Tibial artery (tissue), 4 donors: ENCODE data around the gene ATF5.
"Not testable (repeated sequence)": the region's sequence is repeated elsewhere in the genome, so short reads cannot be mapped to it uniquely, and the experiment has no call there.

ENCODE experiments used
- DNase-seq, 2 donors: peaks; one replicate each; pipeline ENCODE4 v3.0.0-alpha.2; 2019
- H3K27ac ChIP-seq, 2 donors: fragments of 200-600 bp; sonication (generic) in 1 of 2; 1 replicate in 1 of 2; 2 replicates in 1 of 2; pipeline ENCODE4 v1.5.1; 2018 to 2019; ENCODE audit warnings: mild to moderate bottlenecking in 1 of 2
- H3K27me3 ChIP-seq, 2 donors: fragments of 200-600 bp; sonication (generic) in 1 of 2; one replicate each; pipeline versions ENCODE4 v1.5.1 to v1.6.0; 2016 to 2019
- H3K36me3 ChIP-seq, 3 donors: fragments of 200-600 bp; sonication (generic) in 2 of 3; one replicate each; pipeline ENCODE4 v1.5.1; 2016 to 2019; ENCODE audit warnings: mild to moderate bottlenecking in 2 of 3
- H3K4me1 ChIP-seq, 4 donors: fragments of 200-600 bp; sonication (generic) in 2 of 4; 1 replicate in 3 of 4; 2 replicates in 1 of 4; pipeline ENCODE4 v1.5.1; 2016 to 2019
- H3K4me3 ChIP-seq, 2 donors: fragments of 200-600 bp; sonication (generic) in 1 of 2; 1 replicate in 1 of 2; 2 replicates in 1 of 2; pipeline ENCODE4 v1.5.1; 2018 to 2019; ENCODE audit warnings: mild to moderate bottlenecking in 2 of 2
- H3K9me3 ChIP-seq, 3 donors: fragments of 200-600 bp; sonication (generic) in 1 of 3; one replicate each; pipeline ENCODE4 v1.5.1; 2016 to 2019
- intact Hi-C: fragments of 100-400 bp; cut with DNase I; formaldehyde crosslinking; loops from one replicate; pipeline ENCODE4 v1.15.0; 2023; ENCODE audit warnings: low total_unique reads
- TF ChIP-seq, protein P1 (sequence below), 2 experiments: fragments of 200-600 bp in 1 of 2; fragments of 450-650 bp in 1 of 2; IDR thresholded peaks; one replicate each; pipeline ENCODE4 v1.5.1; 2017 to 2019; ENCODE audit warnings: antibody characterized with exemption in 2 of 2, mild to moderate bottlenecking in 1 of 2, moderate library complexity in 1 of 2

Gene ATF5

DNA sequence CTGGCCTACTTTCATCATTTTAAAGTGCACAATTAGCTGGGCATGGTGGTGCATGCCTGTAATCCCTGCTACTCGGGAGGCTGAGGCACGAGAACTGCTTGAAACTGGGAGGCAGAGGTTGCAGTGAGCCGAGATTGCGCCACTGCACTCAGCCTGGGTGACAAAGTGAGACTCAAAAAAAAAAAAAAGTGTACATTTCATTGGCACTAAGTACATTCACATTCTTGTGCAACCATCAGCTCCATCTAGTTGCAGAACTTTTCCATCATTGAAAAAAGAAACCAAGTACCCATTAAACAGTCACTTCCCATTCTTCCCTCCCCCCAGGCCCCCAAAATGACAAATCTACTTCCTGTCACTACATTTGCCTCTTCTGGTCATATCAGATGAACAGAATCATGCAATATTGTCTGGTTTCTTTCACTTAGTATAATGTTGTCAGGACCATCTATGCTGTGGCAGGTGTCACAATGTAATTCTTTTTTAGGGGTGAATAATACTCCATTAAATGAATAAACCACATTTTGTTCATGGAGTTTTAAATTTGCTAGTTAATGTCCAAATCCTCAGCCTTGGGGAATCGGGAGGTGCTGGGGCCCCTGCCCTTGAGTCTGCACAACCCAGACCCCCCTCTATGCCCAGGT lies 39.4 kb downstream of the ATF5 start:
- H3K9me3 ChIP-seq: no peaks in the 10 kb centered on the region
- no peak overlapping the region for H3K27ac ChIP-seq
- H3K27me3 ChIP-seq: peaks cover 0 to 22% of the 10 kb centered on the region in 2 donors
- H3K4me1 ChIP-seq: no peaks in the 10 kb centered on the region
- H3K36me3 ChIP-seq: no peaks in the 10 kb centered on the region
- TF ChIP-seq, protein P1, sequence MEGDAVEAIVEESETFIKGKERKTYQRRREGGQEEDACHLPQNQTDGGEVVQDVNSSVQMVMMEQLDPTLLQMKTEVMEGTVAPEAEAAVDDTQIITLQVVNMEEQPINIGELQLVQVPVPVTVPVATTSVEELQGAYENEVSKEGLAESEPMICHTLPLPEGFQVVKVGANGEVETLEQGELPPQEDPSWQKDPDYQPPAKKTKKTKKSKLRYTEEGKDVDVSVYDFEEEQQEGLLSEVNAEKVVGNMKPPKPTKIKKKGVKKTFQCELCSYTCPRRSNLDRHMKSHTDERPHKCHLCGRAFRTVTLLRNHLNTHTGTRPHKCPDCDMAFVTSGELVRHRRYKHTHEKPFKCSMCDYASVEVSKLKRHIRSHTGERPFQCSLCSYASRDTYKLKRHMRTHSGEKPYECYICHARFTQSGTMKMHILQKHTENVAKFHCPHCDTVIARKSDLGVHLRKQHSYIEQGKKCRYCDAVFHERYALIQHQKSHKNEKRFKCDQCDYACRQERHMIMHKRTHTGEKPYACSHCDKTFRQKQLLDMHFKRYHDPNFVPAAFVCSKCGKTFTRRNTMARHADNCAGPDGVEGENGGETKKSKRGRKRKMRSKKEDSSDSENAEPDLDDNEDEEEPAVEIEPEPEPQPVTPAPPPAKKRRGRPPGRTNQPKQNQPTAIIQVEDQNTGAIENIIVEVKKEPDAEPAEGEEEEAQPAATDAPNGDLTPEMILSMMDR (IDR thresholded peaks at IDR 0.05): no peak
- H3K4me3 ChIP-seq: no peak overlapping the region
- DNase-seq: no peak
- intact Hi-C loops: loop anchor here (5.0 kb wide), 1 partner anchor 304 kb away; no protein-coding TSS in a partner anchor

DNA sequence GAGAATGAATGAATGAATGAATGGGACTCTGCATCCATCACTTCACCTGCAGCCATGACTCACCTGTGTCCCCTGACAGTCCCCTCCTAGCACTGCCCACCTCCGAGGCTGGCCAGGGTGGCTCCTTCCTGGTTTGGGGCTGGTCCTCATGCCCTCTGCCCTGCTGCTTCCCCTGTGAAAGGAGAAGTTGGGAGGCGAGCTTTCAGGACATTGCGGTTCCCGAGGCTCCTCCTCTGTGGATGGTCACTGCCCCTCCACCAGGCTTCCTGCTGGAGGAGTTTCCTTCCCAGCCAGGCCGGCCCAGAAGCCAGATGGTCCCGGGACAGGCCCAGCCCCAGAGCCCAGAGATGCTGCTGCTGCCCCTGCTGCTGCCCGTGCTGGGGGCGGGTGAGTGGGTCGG lies 40.4 kb downstream of the ATF5 start:
- intact Hi-C loops: loop anchor here (5.0 kb wide), 1 partner anchor 303 kb away; no protein-coding TSS in a partner anchor
- DNase-seq, H3K4me3 ChIP-seq, H3K36me3 ChIP-seq, H3K9me3 ChIP-seq, H3K27ac ChIP-seq, H3K4me1 ChIP-seq: not testable (repeated sequence)
- peaks cover 0 to 22% of the 10 kb centered on the region in 2 donors for H3K27me3 ChIP-seq

DNA sequence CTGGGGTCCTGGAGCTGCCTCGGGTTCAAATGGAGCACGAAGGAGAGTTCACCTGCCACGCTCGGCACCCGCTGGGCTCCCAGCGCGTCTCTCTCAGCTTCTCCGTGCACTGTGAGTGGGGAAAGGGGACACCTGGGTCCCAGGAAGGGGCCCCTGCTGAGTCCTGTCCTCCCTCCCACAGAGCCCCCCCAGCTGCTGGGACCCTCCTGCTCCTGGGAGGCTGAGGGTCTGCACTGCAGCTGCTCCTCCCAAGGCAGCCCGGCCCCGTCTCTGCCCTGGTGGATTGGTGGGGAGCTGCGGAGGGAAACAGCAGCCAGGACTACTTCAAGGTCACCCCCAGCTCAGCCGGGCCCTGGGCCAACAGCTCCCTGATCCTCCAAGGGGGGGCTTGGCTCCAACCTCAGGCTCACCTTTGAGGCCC lies 43.0 kb downstream of the ATF5 start:
- DNase-seq: no peak
- TF ChIP-seq, protein P1 (IDR thresholded peaks at IDR 0.05): no peak

DNA sequence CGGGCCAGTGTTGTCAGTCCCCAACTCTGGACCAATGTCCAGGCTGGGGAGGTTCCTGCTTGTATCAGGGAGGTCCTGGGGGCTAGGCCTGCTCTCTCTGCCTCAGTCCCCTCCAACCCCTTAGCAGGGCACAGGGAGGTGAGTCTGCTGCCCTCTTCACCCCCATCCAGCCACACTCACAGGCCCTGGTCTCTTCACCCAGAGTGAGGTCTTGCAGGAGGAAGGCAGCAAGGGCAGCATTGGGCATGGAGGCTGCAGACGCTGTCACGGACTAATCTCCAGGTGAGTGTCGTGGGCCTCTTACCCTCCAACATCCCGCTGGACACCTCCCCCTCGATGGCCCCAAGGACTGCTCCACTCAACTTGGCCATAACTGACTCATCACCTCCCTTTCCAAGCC lies 43.8 kb downstream of the ATF5 start:
- no peak overlapping the region for H3K27ac ChIP-seq
- TF ChIP-seq, protein P1 (IDR thresholded peaks at IDR 0.05): no peak
- no peaks in the 10 kb centered on the region for H3K4me1 ChIP-seq
- no peaks in the 10 kb centered on the region for H3K9me3 ChIP-seq
- peaks cover 0 to 21% of the 10 kb centered on the region in 2 donors for H3K27me3 ChIP-seq
- no peak for DNase-seq
- H3K36me3 ChIP-seq: peaks cover 20 to 38% (median 23%) of the 10 kb centered on the region in 3 donors
- H3K4me3 ChIP-seq: no peak overlapping the region
- intact Hi-C loops: no loop called here

More for the DNA sequence above, 43.0 kb downstream of the ATF5 start:
- H3K4me3 ChIP-seq: no peak overlapping the region
- no peaks in the 10 kb centered on the region for H3K4me1 ChIP-seq
- intact Hi-C loops: no loop called here
- peaks cover 0 to 22% of the 10 kb centered on the region in 2 donors for H3K27me3 ChIP-seq
- no peak overlapping the region for H3K27ac ChIP-seq
- H3K9me3 ChIP-seq: no peaks in the 10 kb centered on the region
- peaks cover 12 to 29% (median 15%) of the 10 kb centered on the region in 3 donors for H3K36me3 ChIP-seq

DNA sequence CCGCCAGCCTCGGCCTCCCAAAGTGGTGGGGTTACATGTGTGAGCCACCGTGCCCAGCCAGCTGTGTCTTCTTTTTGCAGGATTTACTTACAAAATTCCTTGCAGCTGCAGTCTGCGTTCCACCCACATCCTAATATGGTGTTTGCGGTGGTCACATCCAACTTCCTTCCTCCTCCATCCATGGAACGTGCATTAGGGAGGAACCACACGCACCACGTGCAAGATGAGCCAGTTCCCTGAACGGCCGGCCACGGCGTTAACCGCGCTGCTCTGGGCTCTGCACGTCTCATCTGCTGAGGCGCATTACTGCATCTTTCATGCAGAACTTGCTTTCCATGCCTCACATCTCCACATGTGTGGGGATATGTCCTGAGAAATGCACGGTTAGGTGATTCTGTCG lies 45.0 kb downstream of the ATF5 start:
- H3K4me1 ChIP-seq: no peaks in the 10 kb centered on the region
- no peaks in the 10 kb centered on the region for H3K9me3 ChIP-seq
- DNase-seq: peak in 1 of 2 donors; percentile 53
- intact Hi-C loops: no loop called here
- TF ChIP-seq, protein P1 (IDR thresholded peaks at IDR 0.05): no peak
- H3K27me3 ChIP-seq: peaks cover 0 to 10% of the 10 kb centered on the region in 2 donors
- no peak overlapping the region for H3K4me3 ChIP-seq
- H3K27ac ChIP-seq: no peak overlapping the region
- peaks cover 21 to 49% (median 34%) of the 10 kb centered on the region in 3 donors for H3K36me3 ChIP-seq

DNA sequence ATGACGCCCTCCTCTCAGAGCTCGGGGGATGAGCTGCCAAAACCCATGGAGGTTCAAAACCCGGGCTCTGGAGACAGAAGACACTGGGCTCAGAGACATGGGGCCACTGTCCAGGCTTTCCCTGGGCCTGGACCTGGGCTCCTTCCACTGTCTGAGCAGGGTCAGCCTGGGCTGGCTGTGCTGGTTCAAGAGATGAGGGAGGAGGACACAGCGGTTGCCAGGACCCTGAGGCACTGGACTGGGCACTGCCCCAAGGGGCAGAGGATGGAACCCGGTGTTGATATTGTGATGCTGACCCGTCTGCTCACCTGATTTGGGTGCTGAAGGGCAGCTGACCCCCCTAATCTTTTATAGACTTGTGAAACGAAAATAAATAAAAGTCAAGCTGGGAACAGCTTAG lies 46.0 kb downstream of the ATF5 start:
- H3K4me3 ChIP-seq: no peak overlapping the region
- DNase-seq: no peak
- no peaks in the 10 kb centered on the region for H3K9me3 ChIP-seq
- intact Hi-C loops: no loop called here
- H3K36me3 ChIP-seq: peaks cover 21 to 60% (median 42%) of the 10 kb centered on the region in 3 donors
- no peak overlapping the region for H3K27ac ChIP-seq
- TF ChIP-seq, protein P1 (IDR thresholded peaks at IDR 0.05): no peak
- H3K27me3 ChIP-seq: peaks cover 0 to 6% of the 10 kb centered on the region in 2 donors
- H3K4me1 ChIP-seq: no peaks in the 10 kb centered on the region
